Neural cell (in vitro differentiated cells): ENCODE measurements around the gene THBD. TPM values are rescaled to one million over a fixed set of nuclear protein-coding genes. Genes with fewer than 3 reads are reported as not detected.

ENCODE experiments used
- H2AFZ ChIP-seq: fragments of 200-600, 300-800 bp; sonication (generic), shearing (Covaris generic); 2 replicates; pipeline ENCODE4 v1.6.0; 2014; ENCODE audit warnings: low read depth, mild to moderate bottlenecking, antibody characterized with exemption, low read length, moderate library complexity
- H3F3A ChIP-seq: fragments of 200-600 bp; shearing (Covaris generic); 2 replicates; pipeline ENCODE4 v1.6.1; 2016; ENCODE audit warnings: mild to moderate bottlenecking, moderate library complexity, mixed read lengths, antibody characterized with exemption, low read length; ENCODE audit not compliant: insufficient read depth, poor library complexity, severe bottlenecking
- H3K27ac ChIP-seq: fragments of 200-600, 300-800 bp; sonication (generic), shearing (Covaris generic); 2 replicates; pipeline ENCODE4 v1.5.1; 2014; ENCODE audit warnings: mild to moderate bottlenecking, low read length, moderate library complexity
- H3K27me3 ChIP-seq: fragments of 300-800, 200-600 bp; sonication (generic), shearing (Covaris generic); 2 replicates; pipeline ENCODE4 v1.6.0; 2014; ENCODE audit warnings: mild to moderate bottlenecking, low read depth, low read length, moderate library complexity; ENCODE audit not compliant: insufficient read depth
- H3K36me3 ChIP-seq: fragments of 300-800, 200-600 bp; sonication (generic), shearing (Covaris generic); 2 replicates; pipeline ENCODE4 v1.5.1; 2014; ENCODE audit warnings: mild to moderate bottlenecking, antibody characterized with exemption, low read length, moderate library complexity; ENCODE audit not compliant: insufficient read depth
- H3K4me2 ChIP-seq: fragments of 300-800, 200-600 bp; sonication (generic), shearing (Covaris generic); 2 replicates; pipeline ENCODE4 v1.6.0; 2014; ENCODE audit warnings: mild to moderate bottlenecking, low read length
- H3K4me3 ChIP-seq: fragments of 300-800, 200-600 bp; sonication (generic), shearing (Covaris generic); 2 replicates; pipeline ENCODE4 v1.5.1; 2014; ENCODE audit warnings: mild to moderate bottlenecking, low read length, moderate library complexity
- H3K79me2 ChIP-seq: fragments of 200-600 bp; shearing (Covaris generic); replicated peaks from 2 replicates; pipeline ENCODE4 v1.6.0; 2014; ENCODE audit warnings: mild to moderate bottlenecking, low read length, moderate library complexity; ENCODE audit not compliant: insufficient read depth
- H3K9ac ChIP-seq: fragments of 300-800, 200-600 bp; sonication (generic), shearing (Covaris generic); 2 replicates; pipeline ENCODE4 v1.6.1; 2016; ENCODE audit warnings: mild to moderate bottlenecking, low read length, mixed read lengths
- H3K9me2 ChIP-seq: fragments of 200-600 bp; shearing (Covaris generic); 2 replicates; pipeline ENCODE4 v1.6.1; 2016; ENCODE audit warnings: mild to moderate bottlenecking, low read length, mixed read lengths; ENCODE audit not compliant: insufficient read depth
- H3K9me3 ChIP-seq: fragments of 200-600, 300-800 bp; sonication (generic), shearing (Covaris generic); 2 replicates; pipeline ENCODE4 v1.6.1; 2016; ENCODE audit warnings: mild to moderate bottlenecking, mixed run types, low read length, moderate library complexity, mixed read lengths
- H4K20me1 ChIP-seq: fragments of 200-600 bp; shearing (Covaris generic); 2 replicates; pipeline ENCODE4 v1.6.1; 2016; ENCODE audit warnings: mild to moderate bottlenecking, mixed run types; ENCODE audit not compliant: insufficient read depth
- EP300 ChIP-seq: fragments of 450-650 bp; conservative IDR thresholded peaks from 2 replicates; pipeline ENCODE4 v1.6.1; 2014; ENCODE audit warnings: antibody characterized with exemption, mild to moderate bottlenecking, moderate library complexity; ENCODE audit not compliant: poor library complexity, severe bottlenecking
- EZH2 ChIP-seq: fragments of 200-600, 300-800 bp; shearing (Covaris generic), sonication (generic); IDR thresholded peaks from 2 replicates; pipeline ENCODE4 v1.6.1; 2014; ENCODE audit warnings: antibody characterized with exemption, low read length, borderline replicate concordance, mild to moderate bottlenecking; ENCODE audit not compliant: insufficient read depth, poor library complexity, severe bottlenecking
- MXI1 ChIP-seq: fragments of 450-650 bp; conservative IDR thresholded peaks from 2 replicates; pipeline ENCODE4 v1.6.1; 2014; ENCODE audit warnings: antibody characterized with exemption, mild to moderate bottlenecking; ENCODE audit not compliant: poor library complexity, severe bottlenecking
- POLR2AphosphoS5 ChIP-seq: IDR thresholded peaks from 2 replicates; pipeline ENCODE4 v1.6.1; 2012
- RAD21 ChIP-seq: fragments of 450-650 bp; conservative IDR thresholded peaks from 2 replicates; pipeline ENCODE4 v1.6.1; 2014; ENCODE audit warnings: antibody characterized with exemption, mild to moderate bottlenecking, moderate library complexity
- SMC3 ChIP-seq: fragments of 450-650 bp; conservative IDR thresholded peaks from 2 replicates; pipeline ENCODE4 v1.6.1; 2014; ENCODE audit warnings: antibody characterized with exemption, mild to moderate bottlenecking, moderate library complexity; ENCODE audit not compliant: poor library complexity
- TAF1 ChIP-seq: IDR thresholded peaks from 2 replicates; pipeline ENCODE4 v1.6.1; 2012; ENCODE audit warnings: low read depth
- polyA plus RNA-seq: library from polyadenylated mRNA; depleted of rRNA; stranded (reverse); fragments of >200 nt; gene quantifications from 2 replicates; pipeline ENCODE4 v1.2.3, GENCODE V29; 2014
- TF ChIP-seq, protein P1 (sequence below): IDR thresholded peaks from 2 replicates; pipeline ENCODE4 v1.6.1; 2012; ENCODE audit warnings: borderline replicate concordance
- TF ChIP-seq, protein P2 (sequence below): fragments of 450-650 bp; IDR thresholded peaks from 2 replicates; pipeline ENCODE4 v1.5.1; 2014; ENCODE audit warnings: antibody characterized with exemption, mild to moderate bottlenecking, moderate library complexity; ENCODE audit not compliant: poor library complexity, severe bottlenecking

THBD gene
- polyA plus RNA-seq, 1 donor from 2014 or later, result not detected

DNA sequence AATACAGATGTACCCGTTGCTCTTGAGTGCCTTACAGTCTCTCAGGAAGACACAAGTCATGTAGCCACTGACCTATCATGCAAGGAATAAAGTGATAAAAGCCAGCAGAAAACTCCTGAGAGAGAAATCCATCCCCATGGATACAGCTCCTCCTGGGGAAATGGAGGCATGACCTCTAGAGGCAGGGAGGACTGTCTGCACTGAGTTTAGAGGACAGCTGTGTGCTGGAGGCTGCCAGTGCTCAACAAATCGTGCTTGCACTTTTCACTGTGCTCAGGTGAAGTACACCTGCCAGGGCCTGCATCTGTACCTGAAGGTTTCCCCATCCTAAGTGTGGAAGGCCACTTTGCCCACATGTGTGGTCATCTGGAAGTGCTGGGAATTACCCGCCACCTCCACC lies 24.6 kb upstream of the THBD start:
- Histone ChIP-seq H4K20me1 (no peaks in the 10 kb centered on the region), H3F3A (no peaks in the 10 kb centered on the region), H3K4me3 (no peak overlapping the region), H3K27ac (no peak overlapping the region), H3K4me2 (no peak overlapping the region), H3K9me2 (no peaks in the 10 kb centered on the region), H3K27me3 (no peaks in the 10 kb centered on the region), H3K9ac (no peak overlapping the region), H2AFZ (no peak overlapping the region), H3K9me3 (no peaks in the 10 kb centered on the region), H3K79me2 (no peaks in the 10 kb centered on the region), H3K36me3 (no peaks in the 10 kb centered on the region)
- no peak for TF ChIP-seq SMC3
- TF ChIP-seq RAD21, result no peak
- TF ChIP-seq EZH2, result no peak
- no peak for TF ChIP-seq EP300
- TF ChIP-seq, protein P1, sequence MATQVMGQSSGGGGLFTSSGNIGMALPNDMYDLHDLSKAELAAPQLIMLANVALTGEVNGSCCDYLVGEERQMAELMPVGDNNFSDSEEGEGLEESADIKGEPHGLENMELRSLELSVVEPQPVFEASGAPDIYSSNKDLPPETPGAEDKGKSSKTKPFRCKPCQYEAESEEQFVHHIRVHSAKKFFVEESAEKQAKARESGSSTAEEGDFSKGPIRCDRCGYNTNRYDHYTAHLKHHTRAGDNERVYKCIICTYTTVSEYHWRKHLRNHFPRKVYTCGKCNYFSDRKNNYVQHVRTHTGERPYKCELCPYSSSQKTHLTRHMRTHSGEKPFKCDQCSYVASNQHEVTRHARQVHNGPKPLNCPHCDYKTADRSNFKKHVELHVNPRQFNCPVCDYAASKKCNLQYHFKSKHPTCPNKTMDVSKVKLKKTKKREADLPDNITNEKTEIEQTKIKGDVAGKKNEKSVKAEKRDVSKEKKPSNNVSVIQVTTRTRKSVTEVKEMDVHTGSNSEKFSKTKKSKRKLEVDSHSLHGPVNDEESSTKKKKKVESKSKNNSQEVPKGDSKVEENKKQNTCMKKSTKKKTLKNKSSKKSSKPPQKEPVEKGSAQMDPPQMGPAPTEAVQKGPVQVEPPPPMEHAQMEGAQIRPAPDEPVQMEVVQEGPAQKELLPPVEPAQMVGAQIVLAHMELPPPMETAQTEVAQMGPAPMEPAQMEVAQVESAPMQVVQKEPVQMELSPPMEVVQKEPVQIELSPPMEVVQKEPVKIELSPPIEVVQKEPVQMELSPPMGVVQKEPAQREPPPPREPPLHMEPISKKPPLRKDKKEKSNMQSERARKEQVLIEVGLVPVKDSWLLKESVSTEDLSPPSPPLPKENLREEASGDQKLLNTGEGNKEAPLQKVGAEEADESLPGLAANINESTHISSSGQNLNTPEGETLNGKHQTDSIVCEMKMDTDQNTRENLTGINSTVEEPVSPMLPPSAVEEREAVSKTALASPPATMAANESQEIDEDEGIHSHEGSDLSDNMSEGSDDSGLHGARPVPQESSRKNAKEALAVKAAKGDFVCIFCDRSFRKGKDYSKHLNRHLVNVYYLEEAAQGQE, result no peak
- no peak for TF ChIP-seq POLR2AphosphoS5
- no peak for TF ChIP-seq TAF1
- TF ChIP-seq, protein P2, sequence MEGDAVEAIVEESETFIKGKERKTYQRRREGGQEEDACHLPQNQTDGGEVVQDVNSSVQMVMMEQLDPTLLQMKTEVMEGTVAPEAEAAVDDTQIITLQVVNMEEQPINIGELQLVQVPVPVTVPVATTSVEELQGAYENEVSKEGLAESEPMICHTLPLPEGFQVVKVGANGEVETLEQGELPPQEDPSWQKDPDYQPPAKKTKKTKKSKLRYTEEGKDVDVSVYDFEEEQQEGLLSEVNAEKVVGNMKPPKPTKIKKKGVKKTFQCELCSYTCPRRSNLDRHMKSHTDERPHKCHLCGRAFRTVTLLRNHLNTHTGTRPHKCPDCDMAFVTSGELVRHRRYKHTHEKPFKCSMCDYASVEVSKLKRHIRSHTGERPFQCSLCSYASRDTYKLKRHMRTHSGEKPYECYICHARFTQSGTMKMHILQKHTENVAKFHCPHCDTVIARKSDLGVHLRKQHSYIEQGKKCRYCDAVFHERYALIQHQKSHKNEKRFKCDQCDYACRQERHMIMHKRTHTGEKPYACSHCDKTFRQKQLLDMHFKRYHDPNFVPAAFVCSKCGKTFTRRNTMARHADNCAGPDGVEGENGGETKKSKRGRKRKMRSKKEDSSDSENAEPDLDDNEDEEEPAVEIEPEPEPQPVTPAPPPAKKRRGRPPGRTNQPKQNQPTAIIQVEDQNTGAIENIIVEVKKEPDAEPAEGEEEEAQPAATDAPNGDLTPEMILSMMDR, result no peak
- TF ChIP-seq MXI1, result no peak

DNA sequence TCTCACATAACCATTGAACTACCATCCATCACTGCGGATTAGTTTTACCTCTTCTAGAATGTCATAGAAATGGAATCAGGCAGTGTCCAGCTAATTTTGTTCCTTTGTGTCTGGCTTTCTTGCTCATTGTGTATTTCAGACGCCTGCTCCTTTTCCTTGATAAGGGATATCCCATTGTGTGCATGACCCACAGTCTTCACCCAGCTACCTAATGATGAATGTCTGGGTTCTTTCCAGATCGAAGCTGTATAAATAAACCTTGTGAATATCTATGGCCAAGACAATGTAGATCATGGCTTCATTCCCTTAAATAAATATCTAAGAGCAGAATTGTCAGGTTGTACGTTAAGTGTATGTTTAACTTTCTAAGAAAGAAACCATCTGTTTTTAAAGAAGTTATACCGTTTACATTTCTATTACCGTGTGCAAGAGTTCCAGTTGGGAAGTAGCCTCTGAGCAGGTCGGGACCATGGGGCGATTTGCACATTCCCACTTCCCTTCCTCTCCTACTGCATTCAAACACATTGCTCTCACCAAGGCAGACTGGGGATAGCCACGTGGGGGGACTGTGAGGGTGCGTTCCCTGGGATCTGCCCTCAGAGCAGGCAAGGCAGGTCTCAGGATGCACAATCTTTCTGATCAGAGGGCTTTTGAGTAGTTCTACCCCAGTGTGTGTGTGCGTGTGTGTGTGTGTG lies 23.6 kb upstream of the THBD start:
- Histone ChIP-seq H2AFZ (no peak overlapping the region), H3K4me3 (no peak overlapping the region), H3K27ac (no peak overlapping the region), H3K4me2 (no peak overlapping the region), H4K20me1 (no peaks in the 10 kb centered on the region), H3K9me3 (no peaks in the 10 kb centered on the region), H3K36me3 (no peaks in the 10 kb centered on the region), H3K27me3 (no peaks in the 10 kb centered on the region), H3K9ac (no peak overlapping the region), H3K9me2 (no peaks in the 10 kb centered on the region), H3F3A (no peaks in the 10 kb centered on the region), H3K79me2 (no peaks in the 10 kb centered on the region)
- TF ChIP-seq EZH2 (no peak), SMC3 (no peak), TAF1 (no peak), RAD21 (no peak), EP300 (no peak), POLR2AphosphoS5 (no peak), MXI1 (no peak)
- TF ChIP-seq, protein P2, result no peak
- TF ChIP-seq, protein P1, result no peak
